Left colon (tissue), 2 donors: ENCODE results near the gene RC3H2. TPM values are rescaled to one million over a fixed set of nuclear protein-coding genes. Genes with fewer than 3 reads are reported as not detected.
"Not testable (repeated sequence)": the region's sequence is repeated elsewhere in the genome, so short reads cannot be mapped to it uniquely, and the experiment has no call there.

ENCODE experiments used
- ATAC-seq: fragments of 200-7000 bp; cut with Tn5 transposase; one replicate; pipeline ENCODE4 v1.9.1; 2020; ENCODE audit warnings: mild to moderate bottlenecking, moderate library complexity
- DNase-seq, 2 donors: peaks; one replicate each; pipeline ENCODE4 v3.0.0-alpha.2; 2020
- intact Hi-C, 2 donors: fragments of 100-400 bp; cut with DNase I in 1 of 2; cut with micrococcal nuclease in 1 of 2; formaldehyde crosslinking; loops; one replicate each; pipeline versions ENCODE4 v1.11.2 to v1.14.0; 2022; cut with DNase I, micrococcal nuclease
- total RNA-seq, 2 donors: library from RNA; stranded (reverse); fragmentation: NEBNext Ultra II Directional; extraction: Animal tissue kit (Norgen Biotek cat#: 25700); gene quantifications; one replicate each; pipeline ENCODE4 v1.2.1, GENCODE V29; 2021
- donor health status: DM: no; HTN: no; CAD: no.
- donor health status: DM: yes; HTN: yes; CAD: no.

Gene RC3H2
- total RNA-seq, 2 donors from 2014 or later = 36.2 to 38.3 TPM

DNA sequence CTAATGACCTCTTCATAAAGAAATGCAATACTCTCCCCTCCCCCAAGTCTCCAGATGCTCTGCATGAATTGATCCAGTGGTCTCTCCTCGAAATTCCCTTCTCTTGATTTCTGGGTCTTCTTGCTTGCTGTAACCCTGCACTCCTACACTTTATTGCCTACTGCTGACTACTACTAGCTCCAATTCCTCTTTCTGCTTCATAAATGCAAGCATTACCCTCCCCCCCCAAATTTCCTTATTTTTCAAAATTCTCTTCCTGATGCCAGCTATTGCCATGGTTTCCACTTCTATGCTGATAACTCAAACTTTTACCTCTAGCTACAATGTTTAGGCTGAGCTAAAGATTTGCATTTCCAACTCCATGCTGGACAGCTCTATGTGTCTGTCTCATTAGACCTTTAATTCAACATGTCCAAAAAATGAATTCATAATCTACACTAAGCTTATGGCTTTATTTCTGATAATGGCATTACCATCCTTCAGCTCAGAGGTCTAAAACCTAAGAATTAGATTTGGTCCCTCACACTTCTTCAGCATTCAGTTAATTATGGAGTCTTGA is 24.7 kb upstream of the RC3H2 start:
- intact Hi-C loops = no loop called here
- no peak for DNase-seq
- no peak for ATAC-seq

DNA sequence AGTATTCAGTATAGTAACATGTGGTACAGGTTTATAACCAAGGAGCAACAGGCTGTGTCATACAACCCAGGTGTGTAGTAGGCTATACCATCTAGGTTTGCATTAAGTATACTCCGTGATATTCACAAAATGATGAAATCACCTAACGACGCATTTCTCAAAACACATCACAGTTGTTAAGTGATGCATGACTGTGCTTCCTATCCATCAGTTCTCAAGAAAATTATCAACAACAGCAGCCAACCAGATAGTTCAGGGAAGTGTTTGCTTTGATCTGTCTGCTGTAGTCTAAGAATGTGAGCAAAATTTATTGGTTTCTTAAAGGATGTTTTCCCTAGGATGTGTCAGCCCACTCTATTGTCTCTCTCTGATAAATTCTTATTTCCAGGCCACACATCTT is 18.8 kb upstream of the RC3H2 start:
- intact Hi-C loops = no loop called here
- DNase-seq (no peak), ATAC-seq (no peak)

DNA sequence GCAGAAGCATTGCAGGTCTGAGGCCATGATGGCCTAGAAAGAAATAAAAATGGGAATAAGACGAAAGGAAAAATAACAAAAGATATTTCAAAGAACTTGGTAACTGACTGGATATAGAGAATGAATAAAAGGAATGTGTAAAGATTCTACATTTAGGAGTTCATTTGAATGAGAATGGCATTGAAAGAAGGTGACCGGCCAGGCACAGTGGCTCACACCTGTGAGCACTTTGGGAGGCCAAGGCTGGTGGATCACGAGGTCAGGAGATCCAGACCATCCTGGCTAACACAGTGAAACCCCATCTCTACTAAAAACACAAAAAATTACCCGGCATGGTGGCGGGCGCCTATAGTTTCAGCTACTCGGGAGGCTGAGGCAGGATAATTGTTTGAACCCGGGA is 17.6 kb upstream of the RC3H2 start:
- DNase-seq (no peak), ATAC-seq (no peak)
- intact Hi-C loops = no loop called here

DNA sequence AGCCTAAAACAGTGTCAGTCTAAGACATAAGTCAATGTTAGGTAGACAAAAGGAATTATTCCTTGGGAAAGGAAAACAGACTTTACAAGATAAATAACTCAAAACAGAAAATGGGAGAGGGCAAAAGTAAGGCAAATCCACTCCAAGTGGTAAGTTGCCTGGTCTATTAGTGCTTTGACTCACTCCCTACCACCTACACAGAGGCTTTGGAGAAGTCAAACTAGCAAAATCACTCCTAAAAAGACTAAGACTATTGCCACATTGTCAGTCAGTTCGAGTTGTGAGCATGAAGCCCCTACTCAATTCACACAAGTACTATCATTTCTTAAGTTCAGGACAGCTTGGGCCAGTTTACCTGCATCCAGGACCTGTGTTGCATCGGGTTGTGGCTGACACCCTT is 13.2 kb upstream of the RC3H2 start:
- DNase-seq = no peak
- intact Hi-C loops = no loop called here
- no peak for ATAC-seq

DNA sequence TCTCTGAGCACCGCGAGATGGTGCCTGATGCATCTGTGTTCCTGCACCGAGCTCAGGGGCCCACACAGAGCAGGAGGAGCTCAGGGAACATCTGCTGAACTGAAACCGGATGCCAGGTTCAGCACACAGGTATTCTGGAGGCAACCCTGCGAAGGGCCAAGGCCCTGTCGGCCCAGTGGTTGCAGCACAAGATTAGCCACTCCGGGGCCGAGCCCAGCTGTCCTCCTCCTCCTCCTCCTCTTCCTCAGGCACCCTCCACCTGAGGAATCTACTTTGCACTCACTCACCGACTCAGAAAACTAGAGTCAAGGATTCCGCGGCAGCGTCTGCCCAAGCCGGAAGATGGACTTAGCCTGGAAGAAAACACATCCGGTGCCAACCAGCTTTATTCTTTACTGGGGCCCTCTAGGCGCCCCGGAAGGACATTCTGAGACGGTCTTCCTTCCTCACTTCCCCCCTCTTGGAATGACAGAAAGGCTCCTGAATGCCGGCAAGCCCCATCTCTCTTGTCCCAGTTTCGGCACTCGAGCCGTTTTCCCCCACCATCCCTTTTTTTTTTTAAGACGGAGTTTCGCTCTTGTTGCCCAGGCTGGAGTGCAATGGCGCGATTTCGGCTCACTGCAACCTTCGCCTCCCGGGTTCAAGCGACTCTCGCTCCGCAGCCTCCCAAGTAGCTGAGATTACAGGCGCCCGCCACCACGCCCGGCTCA is 8.0 kb upstream of the RC3H2 start, which contains the start of gene ZBTB6:
Gene ZBTB6 (minus strand): TSS at position 360 of the 710 bp plus-strand sequence. CDS start 1,251 bp downstream, outside the sequence.
- peak; percentile 98 for ATAC-seq
- intact Hi-C loops = no loop called here
- peak; percentile 78 to 80 for DNase-seq

DNA sequence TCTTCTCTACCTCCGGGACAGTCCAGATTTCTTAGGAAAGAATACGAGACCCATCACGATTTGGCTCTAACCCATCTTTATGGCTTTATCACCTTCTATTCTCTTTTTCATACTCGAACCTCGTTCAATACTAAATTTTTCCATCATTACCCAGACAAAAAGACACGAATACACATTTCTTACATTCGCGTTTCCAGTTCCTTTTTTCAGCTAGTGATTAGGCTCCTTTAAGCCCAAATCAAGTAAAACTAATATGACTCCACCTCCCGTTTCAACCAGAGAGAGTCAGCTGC is 7.5 kb upstream of the RC3H2 start:
- DNase-seq (no peak), ATAC-seq (no peak)
- intact Hi-C loops = no loop called here

DNA sequence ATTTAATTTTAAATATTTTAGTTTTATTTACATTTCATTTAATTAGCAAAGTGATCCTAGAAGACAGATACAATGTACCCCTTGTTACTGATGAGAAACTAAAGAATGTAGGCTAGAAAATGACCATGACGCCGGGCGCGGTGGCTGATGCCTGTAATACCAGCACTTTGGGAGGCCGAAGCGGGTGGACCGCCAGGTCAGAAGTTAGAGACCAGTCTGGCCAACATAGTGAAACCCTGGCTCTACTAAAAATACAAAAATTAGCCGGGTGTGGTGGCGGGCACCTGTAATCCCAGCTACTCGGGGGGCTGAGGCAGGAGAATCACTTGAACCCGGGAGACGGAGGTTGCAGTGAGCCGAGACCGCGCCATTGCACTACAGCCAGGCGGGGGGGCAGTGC is 963 bp upstream of the RC3H2 start:
- ATAC-seq, intact Hi-C loops: not testable (repeated sequence)
- DNase-seq = peak in 1 of 2 donors; percentile 32

DNA sequence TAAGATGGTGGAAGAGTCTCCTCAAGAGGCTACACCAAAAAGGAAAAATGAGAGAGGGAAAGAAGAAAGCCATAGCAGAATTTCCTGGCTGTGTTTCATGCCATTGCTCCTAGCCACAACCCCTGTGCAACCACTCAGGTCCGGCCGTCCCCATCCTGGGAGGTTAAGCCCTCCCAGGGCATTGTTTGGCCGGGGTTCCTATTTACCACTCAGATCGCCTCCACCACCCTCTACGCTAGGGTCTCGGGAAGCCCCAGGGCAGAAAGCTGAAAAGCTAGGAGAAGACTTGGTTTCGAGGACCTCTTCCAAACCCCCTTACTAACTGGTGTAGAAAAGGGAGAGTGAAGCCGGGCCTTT is 715 bp downstream of the RC3H2 start:
- intact Hi-C loops = no loop called here
- peak; percentile 29 for ATAC-seq
- DNase-seq = peak; percentile 31 to 47

DNA sequence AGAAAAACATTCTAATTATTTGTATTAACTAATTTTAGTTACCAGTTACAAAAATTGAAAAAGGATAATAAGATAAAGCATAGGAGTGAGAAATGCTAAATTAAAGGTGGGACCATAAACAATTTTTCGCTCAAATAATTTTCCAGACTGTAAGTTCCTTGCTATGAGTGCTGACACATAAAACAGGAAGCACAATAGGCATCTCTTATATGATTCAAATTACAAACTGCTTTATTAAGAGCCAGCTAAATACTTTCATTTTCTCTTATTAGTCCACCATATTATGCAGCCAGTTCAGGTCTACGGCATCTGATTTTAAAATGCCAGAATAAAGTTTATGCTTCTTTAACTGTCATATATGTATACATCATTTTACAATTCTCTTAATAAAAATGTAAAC is 4.4 kb downstream of the RC3H2 start:
- ATAC-seq = no peak
- no peak for DNase-seq
- intact Hi-C loops = no loop called here

DNA sequence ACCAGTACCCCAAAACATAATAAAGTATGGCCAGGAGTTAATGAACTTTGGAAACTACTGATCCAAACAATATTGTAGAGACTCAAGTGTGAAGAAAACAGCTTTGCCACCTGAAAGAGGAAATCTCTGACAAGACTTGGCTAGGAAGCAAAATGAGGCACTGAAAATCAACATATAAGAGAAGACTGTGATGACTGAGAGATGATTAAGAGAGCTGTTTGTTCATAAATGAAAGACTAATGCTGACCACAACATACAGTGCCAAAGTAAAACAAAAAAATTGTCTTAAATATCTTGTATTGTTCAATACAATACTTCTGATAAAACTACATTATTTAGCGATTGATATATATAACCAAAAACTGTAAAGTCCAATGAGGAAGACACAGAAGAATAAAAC is 7.2 kb downstream of the RC3H2 start:
- intact Hi-C loops = no loop called here
- ATAC-seq (no peak), DNase-seq (no peak)

DNA sequence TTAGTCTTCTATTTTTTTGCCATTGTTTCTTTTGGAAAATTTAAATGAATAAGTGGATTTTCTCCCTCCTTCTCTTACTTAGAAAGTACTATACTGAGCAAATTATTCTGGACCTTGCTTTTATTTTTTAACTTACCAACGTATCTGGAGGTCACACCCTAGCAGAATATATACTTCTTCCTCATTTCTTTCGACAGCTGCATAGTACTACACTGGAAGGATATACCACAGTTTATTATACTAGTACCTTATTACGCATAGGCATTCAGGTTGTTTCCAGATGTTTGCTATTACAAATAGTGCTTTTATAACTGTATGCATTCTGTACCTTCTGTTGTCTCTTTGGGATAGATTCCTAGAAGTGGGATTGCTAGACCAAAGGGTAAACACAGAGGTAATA is 16.7 kb downstream of the RC3H2 start:
- ATAC-seq (peak; percentile 64), DNase-seq (no peak)
- intact Hi-C loops = no loop called here

DNA sequence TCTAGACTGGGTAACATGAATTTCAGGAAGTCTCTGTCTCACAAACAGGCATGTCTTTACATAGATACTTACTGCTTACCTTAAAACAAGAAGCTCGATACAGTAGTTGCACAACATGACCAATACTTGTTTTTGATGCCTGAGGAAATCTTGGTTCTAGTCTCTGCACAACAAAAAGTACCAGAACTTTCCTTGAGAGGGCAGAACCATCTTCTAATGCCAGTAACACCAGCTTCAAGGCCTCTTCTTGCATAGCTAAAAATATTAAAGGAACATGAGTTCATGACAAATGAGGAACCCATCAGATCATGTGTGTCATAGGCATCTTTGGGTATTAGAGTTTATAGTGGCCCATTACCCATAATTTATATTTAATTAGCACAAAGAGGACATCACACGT is 22.0 kb downstream of the RC3H2 start:
- ATAC-seq (no peak), DNase-seq (no peak)
- intact Hi-C loops = no loop called here

DNA sequence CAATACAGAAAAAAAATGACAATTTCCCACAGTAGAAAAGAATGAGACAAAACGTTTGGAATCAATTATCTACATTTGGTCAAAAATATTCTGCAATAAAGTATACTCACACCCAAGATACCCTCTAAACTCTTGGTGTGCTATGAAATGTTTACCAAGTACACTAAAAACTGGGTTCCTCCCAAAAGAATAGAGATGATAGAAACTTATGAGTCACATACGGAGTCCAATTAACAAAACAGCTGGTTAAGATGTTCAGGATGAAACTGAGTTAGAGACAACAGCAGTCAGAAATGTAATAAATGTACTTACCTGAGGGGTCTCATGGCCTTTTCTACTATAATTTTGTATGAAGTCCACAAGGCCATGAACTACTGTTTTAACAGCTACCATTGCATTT is 25.7 kb downstream of the RC3H2 start:
- ATAC-seq (no peak), DNase-seq (no peak)
- intact Hi-C loops = no loop called here

DNA sequence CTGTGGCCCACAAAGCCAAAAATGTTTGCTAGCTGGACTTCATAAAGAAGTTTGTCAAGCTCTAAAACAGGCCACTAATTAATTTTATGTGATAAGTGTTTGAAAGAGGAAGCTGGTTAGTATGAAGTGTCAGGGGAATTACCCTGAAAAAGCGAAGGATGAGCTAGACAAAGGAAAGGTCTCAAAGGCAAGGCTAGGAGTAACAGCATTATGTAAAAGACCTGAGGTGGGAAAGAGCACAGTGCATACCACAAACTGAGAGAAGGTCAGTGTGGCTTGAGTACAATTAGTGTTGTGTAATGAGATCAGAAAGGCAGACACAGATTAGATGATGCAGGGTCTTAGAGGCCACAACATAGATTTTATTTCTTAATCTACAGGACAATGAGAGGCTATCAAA is 29.6 kb downstream of the RC3H2 start:
- ATAC-seq (no peak), DNase-seq (no peak)
- intact Hi-C loops = no loop called here

DNA sequence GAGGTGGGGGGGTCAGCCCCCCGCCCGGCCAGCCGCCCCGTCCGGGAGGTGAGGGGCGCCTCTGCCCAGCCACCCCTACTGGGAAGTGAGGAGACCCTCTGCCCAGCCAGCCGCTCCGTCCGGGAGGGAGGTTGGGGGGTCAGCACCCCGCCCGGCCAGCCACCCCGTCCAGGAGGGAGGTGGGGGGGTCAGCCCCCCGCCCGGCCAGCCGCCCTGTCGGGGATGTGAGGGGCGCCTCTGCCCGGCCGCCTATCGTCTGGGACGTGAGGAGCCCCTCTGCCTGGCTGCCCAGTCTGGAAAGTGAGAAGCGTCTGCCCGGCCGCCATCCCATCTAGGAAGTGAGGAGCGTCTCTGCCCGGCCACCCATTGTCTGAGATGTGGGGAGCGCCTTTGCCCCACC is 37.9 kb downstream of the RC3H2 start:
- DNase-seq = not testable (repeated sequence)

DNA sequence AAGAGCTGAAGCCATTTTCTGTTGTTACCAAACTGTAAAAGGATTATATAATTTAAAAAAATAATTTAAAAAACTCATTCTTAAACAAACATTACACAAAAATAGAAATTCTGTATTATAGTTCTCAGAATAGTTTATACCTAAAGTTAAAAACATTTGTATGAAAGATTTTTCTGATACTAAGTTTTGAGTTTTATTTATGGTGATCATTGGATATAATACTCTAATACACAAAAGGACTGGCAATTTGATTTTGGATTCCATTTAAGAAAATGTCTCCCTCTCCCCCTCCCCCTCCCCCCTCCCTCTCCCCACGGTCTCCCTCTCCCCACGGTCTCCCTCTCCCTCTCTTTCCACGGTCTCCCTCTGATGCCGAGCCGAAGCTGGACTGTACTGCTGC is 39.1 kb downstream of the RC3H2 start:
- intact Hi-C loops = no loop called here
- no peak for ATAC-seq
- DNase-seq = no peak

More for the DNA sequence above, 37.9 kb downstream of the RC3H2 start:
- intact Hi-C loops, ATAC-seq: not testable (repeated sequence)

DNA sequence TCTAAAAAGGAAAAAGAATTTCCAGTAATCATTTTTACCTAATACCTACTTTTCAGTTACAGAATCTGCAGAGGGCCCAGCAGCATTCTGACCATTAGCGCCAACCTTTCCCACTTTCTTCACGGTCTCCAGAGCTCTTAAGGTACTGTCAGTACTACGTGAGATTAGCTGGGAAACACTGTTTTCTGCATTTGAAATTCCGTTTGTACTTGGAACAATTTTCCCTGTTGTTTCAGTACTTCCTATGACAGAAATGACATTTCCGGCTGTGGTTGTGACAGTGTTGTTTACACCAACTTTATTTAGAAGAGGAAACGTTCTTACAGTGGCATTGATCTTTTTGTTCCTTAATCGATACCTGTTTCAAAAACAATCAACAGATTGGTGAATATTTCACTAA is 39.9 kb downstream of the RC3H2 start:
- DNase-seq = no peak
- ATAC-seq = no peak
- intact Hi-C loops = no loop called here

DNA sequence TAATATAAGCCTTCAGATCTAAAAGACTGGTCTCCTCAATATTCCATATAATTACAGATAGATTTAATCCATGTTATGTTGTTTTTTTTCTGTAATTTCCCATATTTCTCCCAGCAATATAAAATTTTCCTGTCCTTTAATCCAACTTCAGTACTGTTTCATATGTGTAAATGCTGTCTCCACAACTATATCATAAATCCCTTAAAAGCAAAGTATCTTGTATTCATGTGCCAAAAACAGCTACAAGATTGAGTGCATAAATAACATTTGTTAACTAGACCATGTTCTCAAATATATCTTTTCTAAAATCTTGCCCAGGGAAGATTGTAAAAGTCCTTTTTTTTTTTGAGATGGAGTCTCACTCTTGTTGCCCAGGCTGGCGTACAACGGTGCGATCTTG is 41.8 kb downstream of the RC3H2 start:
- intact Hi-C loops = no loop called here
- DNase-seq (no peak), ATAC-seq (no peak)

DNA sequence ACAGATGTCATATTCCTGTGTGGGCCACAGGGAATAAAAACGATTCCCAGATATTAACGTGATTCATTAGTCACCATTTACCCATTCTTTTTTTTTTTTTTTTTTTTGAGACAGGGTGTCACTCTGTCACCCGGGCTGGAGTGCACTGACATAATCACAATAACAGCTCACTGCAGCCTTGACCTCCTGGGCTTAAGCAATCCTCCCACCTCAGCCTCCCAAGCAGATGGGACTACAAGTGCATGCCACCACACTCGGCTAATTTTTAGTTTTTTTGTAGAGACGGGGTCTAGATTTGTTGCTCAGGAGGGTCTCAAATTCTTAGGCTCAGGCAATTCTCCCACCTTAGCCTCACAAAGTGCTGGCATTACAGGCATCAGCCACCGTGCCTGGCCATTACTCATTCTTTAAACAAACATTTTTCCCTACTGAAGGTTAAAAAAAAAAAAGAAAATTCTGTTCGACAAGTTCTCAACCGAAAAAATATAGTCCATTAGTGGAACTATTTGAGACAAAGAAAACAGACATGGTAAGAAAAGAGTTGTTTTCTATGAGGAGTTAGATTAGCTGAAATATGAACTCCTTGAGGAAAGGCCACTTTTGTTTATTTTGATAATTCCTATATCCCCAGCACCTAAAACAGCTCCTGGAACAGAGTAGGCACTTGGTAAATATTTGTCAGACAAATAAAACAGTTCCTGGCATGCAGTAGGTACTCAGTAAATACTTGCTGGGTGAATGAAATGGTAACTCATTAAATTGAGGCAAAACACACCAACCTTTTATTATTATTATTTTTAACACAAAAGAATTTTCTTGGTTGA is 44.6 kb downstream of the RC3H2 start:
- ATAC-seq = no peak
- DNase-seq = no peak
- intact Hi-C loops = no loop called here

DNA sequence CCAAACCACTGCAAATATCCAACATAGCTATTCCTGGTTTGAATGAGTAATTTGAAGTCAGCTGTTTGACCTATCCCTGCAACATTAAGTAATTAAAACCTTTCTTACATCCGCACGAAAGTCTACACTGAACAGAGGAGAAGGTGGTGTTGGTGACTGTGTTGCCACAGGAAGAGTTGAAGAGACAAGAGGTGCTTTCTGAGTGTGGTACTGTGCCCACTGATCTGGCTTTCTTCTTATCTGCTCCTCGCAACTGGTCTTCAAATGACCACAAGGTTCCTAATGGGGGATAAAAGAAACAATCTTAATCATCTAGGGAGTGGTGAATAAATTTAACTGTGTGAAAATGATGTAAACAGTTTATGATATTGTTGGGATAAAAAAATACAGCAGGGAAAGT is 47.3 kb downstream of the RC3H2 start:
- ATAC-seq (no peak), DNase-seq (no peak)
- intact Hi-C loops = no loop called here
